Measurements from ENCODE around the gene TRIM60.

Gene TRIM60

GRCh38 chr4:165005352-165005925 is 26.4 kb upstream of the TRIM60 start:
- no peak for TF ChIP-seq CTCF (IDR thresholded peaks at IDR 0.05; ENCODE audit: unreplicated experiment in 3 of 3)
- H3K4me3 Mint-ChIP-seq = no peak overlapping the region
- H3K4me1 Mint-ChIP-seq = no peaks in the 10 kb centered on the region
- H3K9me3 Mint-ChIP-seq = no peaks in the 10 kb centered on the region
- H3K27ac Mint-ChIP-seq = peak overlapping the region in 1 of 3 experiments; percentile 52
- peaks cover 4% of the 10 kb centered on the region for H3K27me3 Mint-ChIP-seq (ENCODE audit: low read depth)
- no peaks in the 10 kb centered on the region for H3K36me3 Mint-ChIP-seq (ENCODE audit: low read depth)

GRCh38 chr4:165006456-165006855 is 25.3 kb upstream of the TRIM60 start:
- H3K27me3 Mint-ChIP-seq (ENCODE audit: low read depth) = peaks cover 4% of the 10 kb centered on the region
- no peaks in the 10 kb centered on the region for H3K4me1 Mint-ChIP-seq
- TF ChIP-seq CTCF (IDR thresholded peaks at IDR 0.05; ENCODE audit: unreplicated experiment in 3 of 3) = no peak
- H3K27ac Mint-ChIP-seq = peak overlapping the region in 2 of 3 experiments; percentile 2 to 77
- no peak overlapping the region for H3K4me3 Mint-ChIP-seq
- no peaks in the 10 kb centered on the region for H3K9me3 Mint-ChIP-seq
- H3K36me3 Mint-ChIP-seq (ENCODE audit: low read depth) = no peaks in the 10 kb centered on the region

GRCh38 chr4:165006886-165007285 is 24.9 kb upstream of the TRIM60 start:
- Mint-ChIP-seq H3K27me3 (ENCODE audit: low read depth) (peaks cover 4% of the 10 kb centered on the region), H3K36me3 (ENCODE audit: low read depth) (no peaks in the 10 kb centered on the region), H3K4me1 (no peaks in the 10 kb centered on the region), H3K27ac (peak overlapping the region in 1 of 3 experiments; percentile 77), H3K4me3 (no peak overlapping the region), H3K9me3 (no peaks in the 10 kb centered on the region)
- TF ChIP-seq CTCF (IDR thresholded peaks at IDR 0.05; ENCODE audit: unreplicated experiment in 3 of 3) = no peak

- Mint-ChIP-seq H3K27me3 (ENCODE audit: low read depth) (peaks cover 4% of the 10 kb centered on the region), H3K9me3 (no peaks in the 10 kb centered on the region), H3K36me3 (ENCODE audit: low read depth) (no peaks in the 10 kb centered on the region), H3K4me1 (no peaks in the 10 kb centered on the region), H3K4me3 (no peak overlapping the region), H3K27ac (peak overlapping the region in 1 of 3 experiments; percentile 39)
- TF ChIP-seq CTCF (IDR thresholded peaks at IDR 0.05; ENCODE audit: unreplicated experiment in 3 of 3) = no peak
Measured at GRCh38 chr4:165009493-165010227, 22.1 kb upstream of the TRIM60 start.

- Mint-ChIP-seq H3K4me1 (no peaks in the 10 kb centered on the region), H3K27me3 (ENCODE audit: low read depth) (peaks cover 4% of the 10 kb centered on the region), H3K9me3 (no peaks in the 10 kb centered on the region), H3K4me3 (no peak overlapping the region), H3K36me3 (ENCODE audit: low read depth) (no peaks in the 10 kb centered on the region), H3K27ac (no peak overlapping the region)
- no peak for TF ChIP-seq CTCF (IDR thresholded peaks at IDR 0.05; ENCODE audit: unreplicated experiment in 3 of 3)
Measured at GRCh38 chr4:165010487-165010886, 21.3 kb upstream of the TRIM60 start.

GRCh38 chr4:165010991-165011390 is 20.8 kb upstream of the TRIM60 start:
- no peak overlapping the region for H3K4me3 Mint-ChIP-seq
- H3K27ac Mint-ChIP-seq = no peak overlapping the region
- peaks cover 4% of the 10 kb centered on the region for H3K27me3 Mint-ChIP-seq (ENCODE audit: low read depth)
- H3K4me1 Mint-ChIP-seq = no peaks in the 10 kb centered on the region
- TF ChIP-seq CTCF (IDR thresholded peaks at IDR 0.05; ENCODE audit: unreplicated experiment in 3 of 3) = no peak
- H3K9me3 Mint-ChIP-seq = no peaks in the 10 kb centered on the region
- no peaks in the 10 kb centered on the region for H3K36me3 Mint-ChIP-seq (ENCODE audit: low read depth)
